ENCODE measurements around the gene KRT36. TPM values are rescaled to one million over a fixed set of nuclear protein-coding genes. Genes with fewer than 3 reads are reported as not detected.

Gene KRT36
- total and polyA plus RNA-seq, 2 of the 8 experiments (the other 6 are each of a cell fraction or from before 2014, with no cell fraction given) = not detected

DNA sequence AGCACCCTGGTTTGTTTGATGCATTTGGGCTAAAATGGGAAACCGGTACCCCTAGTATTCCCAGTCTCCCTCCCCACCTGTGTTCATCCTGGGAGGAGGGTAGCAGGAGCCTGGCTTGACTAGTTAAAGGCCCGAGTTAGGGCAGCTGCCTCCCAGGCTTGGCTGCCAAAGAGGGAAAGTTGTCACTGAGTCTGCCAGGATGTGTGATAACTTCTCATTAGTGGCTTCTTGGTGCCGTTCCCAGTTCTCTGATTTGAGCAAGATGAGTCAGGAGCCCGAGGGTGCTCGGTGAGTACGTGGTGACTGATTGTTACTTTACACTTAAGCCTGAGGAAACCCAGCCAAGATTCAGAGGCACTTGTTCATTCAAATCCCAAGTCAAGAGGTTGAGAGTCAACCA lies 25.0 kb downstream of the KRT36 start (continued):
- TF ChIP-seq, protein P1, sequence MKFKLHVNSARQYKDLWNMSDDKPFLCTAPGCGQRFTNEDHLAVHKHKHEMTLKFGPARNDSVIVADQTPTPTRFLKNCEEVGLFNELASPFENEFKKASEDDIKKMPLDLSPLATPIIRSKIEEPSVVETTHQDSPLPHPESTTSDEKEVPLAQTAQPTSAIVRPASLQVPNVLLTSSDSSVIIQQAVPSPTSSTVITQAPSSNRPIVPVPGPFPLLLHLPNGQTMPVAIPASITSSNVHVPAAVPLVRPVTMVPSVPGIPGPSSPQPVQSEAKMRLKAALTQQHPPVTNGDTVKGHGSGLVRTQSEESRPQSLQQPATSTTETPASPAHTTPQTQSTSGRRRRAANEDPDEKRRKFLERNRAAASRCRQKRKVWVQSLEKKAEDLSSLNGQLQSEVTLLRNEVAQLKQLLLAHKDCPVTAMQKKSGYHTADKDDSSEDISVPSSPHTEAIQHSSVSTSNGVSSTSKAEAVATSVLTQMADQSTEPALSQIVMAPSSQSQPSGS (IDR thresholded peaks at IDR 0.05; ENCODE audit: low read length) = no peak
- no peak for TF ChIP-seq RXRA (IDR thresholded peaks at IDR 0.05; ENCODE audit: insufficient read depth, low read depth, low read length)
- TF ChIP-seq CHD2 (IDR thresholded peaks at IDR 0.05; ENCODE audit: low read length) = no peak
- TF ChIP-seq SIX5 (IDR thresholded peaks at IDR 0.05; ENCODE audit: low read depth, low read length) = no peak
- TF ChIP-seq, protein P2, sequence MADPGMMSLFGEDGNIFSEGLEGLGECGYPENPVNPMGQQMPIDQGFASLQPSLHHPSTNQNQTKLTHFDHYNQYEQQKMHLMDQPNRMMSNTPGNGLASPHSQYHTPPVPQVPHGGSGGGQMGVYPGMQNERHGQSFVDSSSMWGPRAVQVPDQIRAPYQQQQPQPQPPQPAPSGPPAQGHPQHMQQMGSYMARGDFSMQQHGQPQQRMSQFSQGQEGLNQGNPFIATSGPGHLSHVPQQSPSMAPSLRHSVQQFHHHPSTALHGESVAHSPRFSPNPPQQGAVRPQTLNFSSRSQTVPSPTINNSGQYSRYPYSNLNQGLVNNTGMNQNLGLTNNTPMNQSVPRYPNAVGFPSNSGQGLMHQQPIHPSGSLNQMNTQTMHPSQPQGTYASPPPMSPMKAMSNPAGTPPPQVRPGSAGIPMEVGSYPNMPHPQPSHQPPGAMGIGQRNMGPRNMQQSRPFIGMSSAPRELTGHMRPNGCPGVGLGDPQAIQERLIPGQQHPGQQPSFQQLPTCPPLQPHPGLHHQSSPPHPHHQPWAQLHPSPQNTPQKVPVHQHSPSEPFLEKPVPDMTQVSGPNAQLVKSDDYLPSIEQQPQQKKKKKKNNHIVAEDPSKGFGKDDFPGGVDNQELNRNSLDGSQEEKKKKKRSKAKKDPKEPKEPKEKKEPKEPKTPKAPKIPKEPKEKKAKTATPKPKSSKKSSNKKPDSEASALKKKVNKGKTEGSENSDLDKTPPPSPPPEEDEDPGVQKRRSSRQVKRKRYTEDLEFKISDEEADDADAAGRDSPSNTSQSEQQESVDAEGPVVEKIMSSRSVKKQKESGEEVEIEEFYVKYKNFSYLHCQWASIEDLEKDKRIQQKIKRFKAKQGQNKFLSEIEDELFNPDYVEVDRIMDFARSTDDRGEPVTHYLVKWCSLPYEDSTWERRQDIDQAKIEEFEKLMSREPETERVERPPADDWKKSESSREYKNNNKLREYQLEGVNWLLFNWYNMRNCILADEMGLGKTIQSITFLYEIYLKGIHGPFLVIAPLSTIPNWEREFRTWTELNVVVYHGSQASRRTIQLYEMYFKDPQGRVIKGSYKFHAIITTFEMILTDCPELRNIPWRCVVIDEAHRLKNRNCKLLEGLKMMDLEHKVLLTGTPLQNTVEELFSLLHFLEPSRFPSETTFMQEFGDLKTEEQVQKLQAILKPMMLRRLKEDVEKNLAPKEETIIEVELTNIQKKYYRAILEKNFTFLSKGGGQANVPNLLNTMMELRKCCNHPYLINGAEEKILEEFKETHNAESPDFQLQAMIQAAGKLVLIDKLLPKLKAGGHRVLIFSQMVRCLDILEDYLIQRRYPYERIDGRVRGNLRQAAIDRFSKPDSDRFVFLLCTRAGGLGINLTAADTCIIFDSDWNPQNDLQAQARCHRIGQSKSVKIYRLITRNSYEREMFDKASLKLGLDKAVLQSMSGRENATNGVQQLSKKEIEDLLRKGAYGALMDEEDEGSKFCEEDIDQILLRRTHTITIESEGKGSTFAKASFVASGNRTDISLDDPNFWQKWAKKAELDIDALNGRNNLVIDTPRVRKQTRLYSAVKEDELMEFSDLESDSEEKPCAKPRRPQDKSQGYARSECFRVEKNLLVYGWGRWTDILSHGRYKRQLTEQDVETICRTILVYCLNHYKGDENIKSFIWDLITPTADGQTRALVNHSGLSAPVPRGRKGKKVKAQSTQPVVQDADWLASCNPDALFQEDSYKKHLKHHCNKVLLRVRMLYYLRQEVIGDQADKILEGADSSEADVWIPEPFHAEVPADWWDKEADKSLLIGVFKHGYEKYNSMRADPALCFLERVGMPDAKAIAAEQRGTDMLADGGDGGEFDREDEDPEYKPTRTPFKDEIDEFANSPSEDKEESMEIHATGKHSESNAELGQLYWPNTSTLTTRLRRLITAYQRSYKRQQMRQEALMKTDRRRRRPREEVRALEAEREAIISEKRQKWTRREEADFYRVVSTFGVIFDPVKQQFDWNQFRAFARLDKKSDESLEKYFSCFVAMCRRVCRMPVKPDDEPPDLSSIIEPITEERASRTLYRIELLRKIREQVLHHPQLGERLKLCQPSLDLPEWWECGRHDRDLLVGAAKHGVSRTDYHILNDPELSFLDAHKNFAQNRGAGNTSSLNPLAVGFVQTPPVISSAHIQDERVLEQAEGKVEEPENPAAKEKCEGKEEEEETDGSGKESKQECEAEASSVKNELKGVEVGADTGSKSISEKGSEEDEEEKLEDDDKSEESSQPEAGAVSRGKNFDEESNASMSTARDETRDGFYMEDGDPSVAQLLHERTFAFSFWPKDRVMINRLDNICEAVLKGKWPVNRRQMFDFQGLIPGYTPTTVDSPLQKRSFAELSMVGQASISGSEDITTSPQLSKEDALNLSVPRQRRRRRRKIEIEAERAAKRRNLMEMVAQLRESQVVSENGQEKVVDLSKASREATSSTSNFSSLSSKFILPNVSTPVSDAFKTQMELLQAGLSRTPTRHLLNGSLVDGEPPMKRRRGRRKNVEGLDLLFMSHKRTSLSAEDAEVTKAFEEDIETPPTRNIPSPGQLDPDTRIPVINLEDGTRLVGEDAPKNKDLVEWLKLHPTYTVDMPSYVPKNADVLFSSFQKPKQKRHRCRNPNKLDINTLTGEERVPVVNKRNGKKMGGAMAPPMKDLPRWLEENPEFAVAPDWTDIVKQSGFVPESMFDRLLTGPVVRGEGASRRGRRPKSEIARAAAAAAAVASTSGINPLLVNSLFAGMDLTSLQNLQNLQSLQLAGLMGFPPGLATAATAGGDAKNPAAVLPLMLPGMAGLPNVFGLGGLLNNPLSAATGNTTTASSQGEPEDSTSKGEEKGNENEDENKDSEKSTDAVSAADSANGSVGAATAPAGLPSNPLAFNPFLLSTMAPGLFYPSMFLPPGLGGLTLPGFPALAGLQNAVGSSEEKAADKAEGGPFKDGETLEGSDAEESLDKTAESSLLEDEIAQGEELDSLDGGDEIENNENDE (IDR thresholded peaks at IDR 0.05; ENCODE audit: insufficient replicate concordance, low read length) = no peak
